Fibroblast of gingiva (primary cell): ENCODE results near the gene UBQLN4.
"Not testable (repeated sequence)": the region's sequence is repeated elsewhere in the genome, so short reads cannot be mapped to it uniquely, and the experiment has no call there.

Source experiments
- DNase-seq: peaks from one replicate; pipeline ENCODE4 v3.0.0-alpha.2; 2011; ENCODE audit warnings: low read depth

The UBQLN4 gene

GRCh38 chr1:156081180-156081916 lies 27.8 kb upstream of the UBQLN4 start:
- DNase-seq = no peak

GRCh38 chr1:156080863-156081179 lies 27.2 kb upstream of the UBQLN4 start:
- DNase-seq = no peak

DNA sequence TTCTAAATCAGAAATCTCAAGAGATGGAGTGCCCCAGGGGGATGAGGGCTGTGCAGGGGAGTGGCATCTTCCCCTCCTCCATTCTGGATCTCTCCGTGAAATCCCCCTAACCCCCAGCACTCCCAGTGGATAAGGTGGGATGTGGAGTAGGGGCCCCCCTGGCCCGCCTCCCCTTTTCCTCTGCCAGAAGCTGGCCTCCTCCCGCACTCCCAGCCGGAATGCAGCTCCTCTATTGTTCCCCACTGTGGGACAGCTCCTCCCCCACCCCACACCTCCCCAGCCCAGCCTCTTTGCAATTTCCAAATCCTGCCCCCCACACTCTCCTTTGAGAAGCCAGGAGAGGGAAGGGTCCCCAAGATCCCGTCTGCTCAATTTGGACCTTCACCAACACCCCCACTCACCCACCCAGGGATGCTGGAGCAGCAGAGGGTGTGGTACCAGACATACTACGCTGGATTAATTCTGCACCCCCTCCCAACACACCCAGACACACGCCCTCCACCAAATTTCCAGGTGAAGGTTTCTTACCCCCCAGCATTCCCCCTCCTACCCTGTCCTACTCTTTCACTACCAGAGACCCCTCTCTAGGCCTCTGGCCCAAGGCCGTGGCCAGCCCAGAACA lies 26.8 kb upstream of the UBQLN4 start:
- no peak for DNase-seq

- DNase-seq = no peak
These were observed 26.2 kb upstream of the UBQLN4 start for GRCh38 chr1:156079762-156080161.

DNA sequence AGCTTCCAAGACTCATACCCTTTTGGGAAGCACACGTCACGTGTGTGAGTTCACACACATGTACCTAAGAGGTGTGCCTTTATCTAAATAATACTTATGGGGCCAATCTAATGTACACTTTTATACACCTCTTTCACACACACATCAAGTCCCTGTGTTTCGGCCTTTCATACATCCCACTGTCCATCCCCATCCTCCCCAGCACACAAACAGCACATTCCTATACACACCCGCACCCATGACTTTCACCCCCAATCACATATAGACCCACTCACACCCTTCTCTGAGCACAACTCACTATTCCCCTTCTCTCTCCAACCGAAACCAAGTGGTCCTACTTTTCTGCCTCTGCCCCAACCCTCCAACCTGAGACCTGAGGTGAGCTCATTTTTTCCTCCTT lies 25.1 kb upstream of the UBQLN4 start:
- no peak for DNase-seq

GRCh38 chr1:156077430-156077760 lies 23.8 kb upstream of the UBQLN4 start:
- no peak for DNase-seq

DNA sequence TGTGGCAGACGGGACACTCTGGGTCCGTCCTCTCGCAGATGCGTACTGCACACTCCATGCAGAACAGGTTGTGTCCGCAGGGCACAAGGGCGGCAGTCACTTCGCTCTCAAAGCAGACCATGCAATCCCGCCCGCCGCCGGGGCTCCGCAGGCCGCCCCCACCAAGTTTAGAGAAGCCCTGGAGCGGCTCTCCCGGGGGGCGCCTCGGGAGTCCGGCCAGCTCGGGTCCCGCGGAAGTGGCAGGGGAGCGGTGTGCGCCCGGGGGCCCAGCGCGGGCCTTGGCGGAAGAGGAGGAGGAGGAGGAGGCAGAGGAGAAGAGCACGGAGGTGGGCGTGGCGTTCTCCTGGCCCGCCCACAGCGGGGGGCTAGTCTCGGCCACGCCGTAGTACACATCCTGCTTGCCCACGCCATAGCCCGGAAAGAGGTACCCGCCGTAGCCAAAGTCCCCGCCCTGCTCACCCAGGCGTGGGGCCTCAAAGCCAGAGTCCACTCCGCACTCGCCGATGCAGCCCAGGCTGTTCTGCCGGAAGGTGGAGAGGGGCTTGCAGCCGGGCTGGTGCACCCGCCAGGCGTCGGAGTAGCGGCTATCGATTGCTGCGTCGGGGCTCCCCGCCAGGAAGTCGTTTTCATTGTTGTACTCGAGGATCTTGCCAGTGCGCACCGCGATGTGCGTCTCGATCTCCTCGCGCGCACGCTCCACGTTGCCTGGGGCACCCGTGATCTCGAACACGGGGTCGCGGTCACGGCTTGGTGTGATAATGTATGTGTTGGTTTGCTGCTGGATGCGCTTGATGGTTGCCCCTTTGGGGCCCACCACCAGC lies 23.2 kb upstream of the UBQLN4 start:
- peak; percentile 49 for DNase-seq

GRCh38 chr1:156075775-156076204 lies 22.2 kb upstream of the UBQLN4 start:
- DNase-seq = no peak

DNA sequence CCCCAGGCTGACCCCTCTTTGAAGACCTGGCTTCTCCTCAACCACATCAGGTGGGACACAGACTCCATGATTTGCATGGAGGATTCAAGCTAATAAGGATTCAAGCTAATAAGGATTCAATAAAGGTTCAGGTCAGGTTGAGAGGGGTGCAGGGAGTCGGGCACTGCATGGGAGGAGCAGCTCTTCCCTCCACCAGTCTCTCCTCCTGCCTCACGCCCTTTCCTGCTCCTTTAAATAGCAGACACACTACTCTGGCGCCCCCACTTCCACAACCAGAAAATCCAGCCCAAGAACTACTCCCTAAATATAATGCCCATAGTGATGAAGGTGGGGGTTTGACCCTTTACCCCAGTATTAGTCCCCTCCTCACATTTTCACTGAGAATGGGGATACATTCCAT lies 21.6 kb upstream of the UBQLN4 start:
- DNase-seq = no peak

GRCh38 chr1:156074661-156075060 lies 21.1 kb upstream of the UBQLN4 start:
- no peak for DNase-seq

DNA sequence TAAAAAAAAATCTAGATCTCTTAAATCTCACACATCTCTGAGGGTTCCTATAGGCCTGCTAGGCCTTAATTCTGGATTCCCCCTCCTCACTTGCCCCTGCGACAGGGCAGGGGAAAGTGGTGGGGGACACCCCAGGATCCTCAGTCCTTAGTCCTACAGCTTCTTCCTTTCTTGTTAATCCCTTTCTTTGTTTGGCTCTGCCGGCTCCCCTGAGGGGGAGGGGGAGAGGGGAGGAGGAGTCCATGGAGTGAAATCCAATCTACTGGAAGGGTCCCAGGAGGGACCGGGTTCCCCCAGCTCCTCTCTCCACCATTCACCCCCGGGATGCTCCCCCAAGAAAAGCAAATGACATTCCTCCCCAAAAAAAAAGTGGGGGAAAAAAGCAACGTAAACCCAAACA lies 20.1 kb upstream of the UBQLN4 start:
- DNase-seq = no peak

DNA sequence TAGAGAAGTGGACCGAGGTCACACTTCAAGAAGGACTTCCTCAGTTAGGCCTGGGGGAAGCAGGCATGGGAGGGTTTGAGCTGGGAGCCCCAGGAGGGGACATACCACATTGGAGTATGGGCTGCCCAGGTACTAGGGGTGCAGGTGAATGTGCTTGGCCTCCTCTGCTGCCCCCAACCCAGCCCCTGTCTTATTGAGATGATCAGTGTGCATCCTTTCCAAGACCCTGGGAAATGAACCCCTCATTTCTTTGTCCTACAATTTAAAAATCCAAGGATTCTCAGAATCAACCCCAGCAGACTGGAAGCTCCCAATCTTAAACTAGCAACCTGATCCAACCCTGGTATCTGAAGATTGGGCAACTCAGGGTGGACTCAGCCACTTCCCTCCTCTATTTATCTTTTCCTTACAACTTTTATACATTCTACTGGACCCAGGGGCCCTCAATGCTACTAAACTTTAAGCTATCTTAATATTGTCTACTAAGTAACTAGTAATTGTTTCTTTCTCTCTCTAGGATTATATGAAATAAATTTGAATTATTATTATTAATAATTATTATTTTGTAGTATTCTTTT lies 19.6 kb upstream of the UBQLN4 start:
- no peak for DNase-seq

DNA sequence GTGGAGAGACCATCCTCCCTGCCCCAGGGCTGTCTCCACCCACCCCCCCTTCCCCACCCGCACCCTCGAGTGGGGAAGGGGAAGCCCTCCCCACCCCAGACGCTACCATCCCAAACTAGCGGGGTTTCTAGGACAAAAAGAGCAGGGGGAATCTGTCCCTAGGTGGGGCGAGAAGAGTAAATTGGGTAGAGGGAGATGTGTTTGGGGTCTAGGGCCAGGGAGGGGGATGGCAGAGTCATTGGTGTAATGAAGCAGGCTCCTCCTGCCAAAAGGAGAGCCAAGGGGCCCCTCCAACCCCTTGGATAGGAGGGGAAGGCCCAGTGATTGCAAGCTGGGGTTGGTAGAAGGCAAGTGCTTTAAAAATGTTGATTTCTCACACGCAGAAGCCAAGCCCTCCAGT lies 18.7 kb upstream of the UBQLN4 start:
- no peak for DNase-seq

DNA sequence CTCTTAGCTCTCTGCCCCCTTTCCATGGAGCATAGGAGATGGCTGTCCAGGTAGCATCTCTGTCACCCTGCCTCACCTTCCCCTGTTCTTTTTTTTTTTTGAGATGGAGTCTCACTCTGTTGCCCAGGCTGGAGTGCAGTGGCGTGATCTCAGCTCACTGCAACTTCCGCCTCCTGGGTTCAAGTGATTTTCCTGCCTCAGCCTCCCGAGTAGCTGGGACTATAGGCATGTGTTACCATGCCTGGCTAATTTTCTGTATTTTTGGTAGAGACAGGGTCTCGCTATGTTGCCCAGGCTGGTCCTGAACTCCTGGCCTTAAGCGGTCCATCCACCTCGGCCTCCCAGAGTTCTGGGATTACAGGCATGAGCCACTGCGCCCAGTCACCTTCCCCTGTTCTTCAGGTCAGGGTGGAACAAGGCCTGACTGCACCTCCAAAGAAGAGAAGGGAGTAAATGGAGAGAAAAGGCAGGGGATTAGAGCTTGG lies 17.8 kb upstream of the UBQLN4 start:
- not testable (repeated sequence) for DNase-seq

- DNase-seq = no peak
These were observed 16.9 kb upstream of the UBQLN4 start for GRCh38 chr1:156070548-156070947.

- DNase-seq = no peak
These were observed 16.2 kb upstream of the UBQLN4 start for GRCh38 chr1:156069490-156070455.

DNA sequence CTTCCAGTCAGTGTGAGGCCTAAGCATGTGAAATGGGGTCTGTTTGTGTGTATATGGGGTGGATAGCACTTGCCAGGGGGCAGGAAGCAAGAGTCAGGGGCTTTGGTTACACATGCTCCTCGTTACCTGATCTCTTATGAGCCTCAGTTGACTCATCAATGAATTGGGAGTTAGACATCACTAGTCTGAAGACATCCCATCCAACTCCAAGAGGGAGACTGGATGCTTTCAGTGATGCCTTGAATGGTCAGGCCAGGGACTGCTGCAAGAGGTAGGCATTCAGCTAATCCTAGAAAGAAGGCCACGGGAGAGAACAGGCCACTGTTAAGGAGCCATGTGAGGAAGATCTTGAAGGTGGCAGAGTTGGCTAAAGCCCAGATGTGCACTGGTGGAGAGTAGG lies 13.7 kb upstream of the UBQLN4 start:
- DNase-seq = no peak

DNA sequence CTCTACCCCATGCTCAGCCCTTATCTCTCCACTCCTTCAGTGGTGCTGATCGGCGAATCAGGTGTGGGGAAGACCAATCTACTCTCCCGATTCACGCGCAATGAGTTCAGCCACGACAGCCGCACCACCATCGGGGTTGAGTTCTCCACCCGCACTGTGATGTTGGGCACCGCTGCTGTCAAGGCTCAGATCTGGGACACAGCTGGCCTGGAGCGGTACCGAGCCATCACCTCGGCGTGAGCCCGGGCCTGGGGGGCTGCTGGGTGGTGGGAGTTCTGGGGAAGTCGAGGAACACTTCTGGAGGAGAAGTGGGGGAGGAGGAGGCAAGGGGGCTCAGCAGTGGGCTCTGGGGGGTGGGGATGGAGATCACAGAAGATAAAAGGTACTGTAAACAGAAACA lies 12.3 kb upstream of the UBQLN4 start:
- DNase-seq = no peak

DNA sequence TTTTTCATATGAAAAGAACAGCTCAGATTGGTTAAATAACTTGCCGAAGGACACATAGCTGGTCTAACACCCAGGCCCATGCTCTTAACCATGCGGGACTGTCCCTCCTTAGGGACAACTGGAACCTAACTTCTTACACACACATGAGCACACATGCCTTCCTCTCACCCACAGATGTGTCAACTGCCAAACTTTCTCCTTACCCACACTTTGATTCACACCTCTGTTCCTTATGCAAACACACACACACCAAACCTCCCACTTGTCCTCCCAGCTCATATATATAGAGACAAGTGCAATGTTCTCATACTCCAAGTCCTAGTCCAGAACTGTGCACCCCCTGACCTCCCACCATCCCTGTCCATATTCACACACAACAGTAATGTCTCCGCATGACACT lies 11.6 kb upstream of the UBQLN4 start:
- no peak for DNase-seq

GRCh38 chr1:156064615-156065014 lies 11.0 kb upstream of the UBQLN4 start:
- no peak for DNase-seq

GRCh38 chr1:156063997-156064285 lies 10.3 kb upstream of the UBQLN4 start:
- no peak for DNase-seq

DNA sequence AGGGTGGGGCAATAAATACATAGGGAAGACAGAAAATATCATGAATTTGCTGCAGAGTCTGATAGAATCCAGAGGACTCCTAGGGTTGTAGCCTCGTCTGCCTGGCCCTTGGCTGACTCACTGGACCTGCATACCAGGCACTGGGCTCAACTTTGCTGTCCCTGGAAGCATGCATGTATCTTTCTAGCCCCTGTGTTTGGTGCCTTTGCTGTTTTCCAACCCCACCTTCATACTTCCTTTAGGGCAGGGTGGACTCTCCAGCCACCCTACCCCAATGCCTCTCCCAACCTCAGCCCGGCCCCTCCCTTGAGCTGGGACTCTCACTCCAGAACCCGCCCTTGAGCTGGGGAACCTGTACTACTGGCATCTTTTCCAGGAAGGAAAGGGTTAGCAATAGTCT lies 8.6 kb upstream of the UBQLN4 start:
- no peak for DNase-seq
